HEK293T (cell line): ENCODE measurements around the gene NR1H3.

Experiments
- FOXA1 ChIP-seq: fragments of 450-650 bp; IDR thresholded peaks from 2 replicates; pipeline ENCODE4 v1.6.1; 2016; ENCODE audit warnings: mild to moderate bottlenecking
- HDGF ChIP-seq: fragments of 450-650 bp; IDR thresholded peaks from 2 replicates; pipeline ENCODE4 v1.6.1; 2017; ENCODE audit warnings: antibody characterized with exemption, borderline replicate concordance
- L3MBTL2 ChIP-seq: fragments of 450-650 bp; conservative IDR thresholded peaks from 2 replicates; pipeline ENCODE4 v1.6.1; 2016; ENCODE audit warnings: mild to moderate bottlenecking
- NFRKB ChIP-seq: fragments of 450-650 bp; IDR thresholded peaks from 2 replicates; pipeline ENCODE4 v1.6.1; 2016; ENCODE audit warnings: mild to moderate bottlenecking, moderate library complexity
- SP1 ChIP-seq: fragments of 450-650 bp; IDR thresholded peaks from 2 replicates; pipeline ENCODE4 v1.6.1; 2017
- SUZ12 ChIP-seq: fragments of 450-650 bp; IDR thresholded peaks from 2 replicates; pipeline ENCODE4 v1.6.1; 2016; ENCODE audit warnings: mild to moderate bottlenecking

DNA sequence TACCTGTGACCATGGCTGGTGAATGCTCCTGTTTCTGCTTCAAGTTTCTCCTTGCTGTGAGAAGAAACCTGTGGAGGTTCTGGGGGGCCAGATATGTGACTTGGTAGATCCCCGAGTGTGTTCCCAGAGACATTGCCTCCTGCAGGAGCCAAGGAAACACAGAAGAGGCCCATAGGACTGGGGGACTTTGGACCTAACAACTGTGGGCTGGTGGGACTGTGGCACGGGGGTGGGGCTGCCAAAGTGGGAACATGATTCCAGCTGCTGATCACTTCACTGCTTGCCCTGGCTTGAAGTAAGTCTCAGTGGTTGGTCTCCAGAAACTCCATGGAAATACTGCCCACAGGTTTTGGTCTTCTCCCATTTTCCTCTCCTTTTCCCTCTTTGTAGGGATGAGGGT lies 4.1 kb upstream of the NR1H3 start:
- TF ChIP-seq HDGF: no peak
- no peak for TF ChIP-seq NFRKB
- TF ChIP-seq L3MBTL2: no peak
- TF ChIP-seq SP1: no peak
- TF ChIP-seq FOXA1: no peak
- no peak for TF ChIP-seq SUZ12
